ENCODE measurements around the gene CHRNA4.

CHRNA4 gene

DNA sequence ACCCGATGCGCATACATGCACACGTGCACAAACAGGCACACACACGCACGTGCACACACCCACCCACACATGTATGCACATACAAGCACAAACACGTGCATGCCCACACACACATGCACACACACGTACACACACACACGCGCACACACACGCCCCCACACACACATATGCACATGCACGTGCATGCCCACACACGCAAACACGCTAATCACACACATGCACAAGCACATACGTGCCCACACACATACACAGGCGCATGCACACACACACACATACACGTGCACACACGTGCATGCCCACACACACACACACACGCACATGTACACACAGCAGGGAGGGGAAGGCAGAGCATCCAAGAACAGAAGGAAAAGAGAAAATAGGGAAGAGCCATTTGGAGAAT is 26.8 kb upstream of the CHRNA4 start:
- TF ChIP-seq, protein P1, sequence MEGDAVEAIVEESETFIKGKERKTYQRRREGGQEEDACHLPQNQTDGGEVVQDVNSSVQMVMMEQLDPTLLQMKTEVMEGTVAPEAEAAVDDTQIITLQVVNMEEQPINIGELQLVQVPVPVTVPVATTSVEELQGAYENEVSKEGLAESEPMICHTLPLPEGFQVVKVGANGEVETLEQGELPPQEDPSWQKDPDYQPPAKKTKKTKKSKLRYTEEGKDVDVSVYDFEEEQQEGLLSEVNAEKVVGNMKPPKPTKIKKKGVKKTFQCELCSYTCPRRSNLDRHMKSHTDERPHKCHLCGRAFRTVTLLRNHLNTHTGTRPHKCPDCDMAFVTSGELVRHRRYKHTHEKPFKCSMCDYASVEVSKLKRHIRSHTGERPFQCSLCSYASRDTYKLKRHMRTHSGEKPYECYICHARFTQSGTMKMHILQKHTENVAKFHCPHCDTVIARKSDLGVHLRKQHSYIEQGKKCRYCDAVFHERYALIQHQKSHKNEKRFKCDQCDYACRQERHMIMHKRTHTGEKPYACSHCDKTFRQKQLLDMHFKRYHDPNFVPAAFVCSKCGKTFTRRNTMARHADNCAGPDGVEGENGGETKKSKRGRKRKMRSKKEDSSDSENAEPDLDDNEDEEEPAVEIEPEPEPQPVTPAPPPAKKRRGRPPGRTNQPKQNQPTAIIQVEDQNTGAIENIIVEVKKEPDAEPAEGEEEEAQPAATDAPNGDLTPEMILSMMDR (IDR thresholded peaks at IDR 0.05; ENCODE audit: low read depth, low read length, missing control alignments), result no peak
- no peak overlapping the region for H3K4me3 ChIP-seq (ENCODE audit: low read depth, low read length)
- no peak for DNase-seq (ENCODE audit: low read depth)

DNA sequence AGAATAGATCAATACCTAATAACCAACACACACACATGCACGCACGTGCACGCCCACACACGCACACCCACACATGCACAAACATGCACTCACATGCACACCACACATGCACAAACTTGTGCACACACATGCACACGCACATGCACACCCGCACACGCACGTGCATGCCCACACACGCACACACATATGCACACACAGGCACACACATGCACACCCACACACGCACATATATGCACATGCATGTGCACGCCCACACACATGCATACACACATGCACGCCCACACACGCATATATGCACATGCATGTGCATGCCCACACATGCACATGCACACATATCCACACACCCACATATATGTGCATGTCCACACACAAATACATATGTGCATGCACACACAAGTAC is 26.2 kb upstream of the CHRNA4 start:
- no peak overlapping the region for H3K4me3 ChIP-seq (ENCODE audit: low read depth, low read length)
- no peak for DNase-seq (ENCODE audit: low read depth)
- TF ChIP-seq, protein P1 (IDR thresholded peaks at IDR 0.05; ENCODE audit: low read depth, low read length, missing control alignments), result no peak

DNA sequence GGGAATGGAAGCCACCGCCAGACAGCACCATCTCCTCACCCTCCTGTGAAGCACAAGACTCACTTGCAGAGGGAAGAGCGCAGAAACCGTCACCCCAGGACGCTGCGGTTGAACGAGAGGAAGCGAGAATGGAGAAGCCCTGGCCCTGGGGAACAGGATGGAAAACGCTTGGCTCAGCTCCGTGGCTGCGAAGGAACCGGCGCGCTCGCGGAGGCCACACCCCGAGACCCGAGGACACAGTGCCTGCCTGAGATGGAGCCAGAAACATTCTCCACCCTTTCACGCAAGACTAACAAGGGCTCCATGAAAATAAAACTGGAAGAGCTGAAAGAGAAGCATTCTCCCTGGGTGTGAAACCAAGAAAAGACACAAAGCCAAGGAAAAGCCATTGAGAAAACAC is 25.3 kb upstream of the CHRNA4 start:
- TF ChIP-seq, protein P1 (IDR thresholded peaks at IDR 0.05; ENCODE audit: low read depth, low read length, missing control alignments), result no peak

DNA sequence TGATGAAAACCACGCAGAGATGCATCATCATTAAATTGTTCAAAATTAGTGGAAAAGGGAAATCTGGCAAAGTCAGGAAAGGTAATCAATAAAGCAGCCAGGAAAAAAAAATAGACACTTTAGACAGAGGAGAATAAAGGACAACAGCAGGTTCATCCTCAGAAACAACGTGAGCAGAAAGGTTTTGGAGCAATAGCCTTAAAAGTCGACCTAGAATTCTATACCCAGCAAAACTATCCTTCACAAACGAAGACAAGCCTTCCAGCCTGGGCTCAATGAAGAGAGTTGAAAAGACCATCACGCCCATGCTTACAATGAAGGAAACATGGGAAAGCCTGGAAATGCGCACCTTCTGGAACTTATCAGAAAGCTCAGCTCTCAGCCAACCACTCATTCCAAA is 24.7 kb upstream of the CHRNA4 start:
- DNase-seq (ENCODE audit: low read depth), result no peak
- H3K4me3 ChIP-seq (ENCODE audit: low read depth, low read length), result no peak overlapping the region
- TF ChIP-seq, protein P1 (IDR thresholded peaks at IDR 0.05; ENCODE audit: low read depth, low read length, missing control alignments), result no peak

More for the DNA sequence above, 25.3 kb upstream of the CHRNA4 start:
- no peak overlapping the region for H3K4me3 ChIP-seq (ENCODE audit: low read depth, low read length)
- no peak for DNase-seq (ENCODE audit: low read depth)

DNA sequence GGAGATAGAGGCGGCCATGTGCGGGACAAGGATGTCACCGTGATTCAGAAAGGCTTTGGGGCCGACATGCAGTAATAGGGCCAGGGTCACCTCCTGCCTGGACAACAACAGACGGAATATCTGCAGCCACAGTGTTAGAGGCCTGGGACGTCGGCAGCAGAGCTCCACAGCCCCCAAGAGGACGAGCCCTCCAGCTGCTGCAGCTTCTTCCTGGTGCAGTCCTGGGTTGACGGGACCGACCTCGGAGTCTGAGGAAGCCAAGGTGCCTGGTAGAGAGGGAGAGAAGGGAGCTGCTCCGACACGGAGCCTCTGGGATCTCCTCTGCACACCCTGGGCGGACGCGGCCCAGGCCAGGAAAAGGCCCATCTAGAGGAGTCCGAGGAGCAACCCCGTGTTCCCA is 23.2 kb upstream of the CHRNA4 start:
- TF ChIP-seq, protein P1 (IDR thresholded peaks at IDR 0.05; ENCODE audit: low read depth, low read length, missing control alignments), result no peak
- no peak for DNase-seq (ENCODE audit: low read depth)
- H3K4me3 ChIP-seq (ENCODE audit: low read depth, low read length), result no peak overlapping the region

DNA sequence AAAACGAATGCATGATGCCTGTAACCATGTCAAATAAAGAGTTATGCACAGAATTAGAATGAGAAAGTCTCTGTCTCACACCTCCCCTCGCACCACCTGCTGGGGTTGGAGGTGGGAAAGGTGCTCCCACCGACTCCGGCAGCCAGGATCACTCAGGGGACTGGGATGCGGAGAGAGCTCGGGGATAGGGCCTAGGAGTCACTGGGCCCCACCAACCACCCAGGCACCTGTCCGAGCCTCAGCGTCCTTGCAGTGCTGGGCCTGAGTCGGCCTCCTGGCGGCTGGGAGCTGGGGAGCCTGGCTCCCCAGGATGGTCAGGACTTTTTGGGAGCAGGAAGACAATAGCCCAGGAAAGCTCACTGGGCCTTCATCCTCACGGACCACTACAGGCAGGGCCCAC is 22.4 kb upstream of the CHRNA4 start:
- TF ChIP-seq, protein P1 (IDR thresholded peaks at IDR 0.05; ENCODE audit: low read depth, low read length, missing control alignments), result no peak
- no peak overlapping the region for H3K4me3 ChIP-seq (ENCODE audit: low read depth, low read length)
- DNase-seq (ENCODE audit: low read depth), result no peak

DNA sequence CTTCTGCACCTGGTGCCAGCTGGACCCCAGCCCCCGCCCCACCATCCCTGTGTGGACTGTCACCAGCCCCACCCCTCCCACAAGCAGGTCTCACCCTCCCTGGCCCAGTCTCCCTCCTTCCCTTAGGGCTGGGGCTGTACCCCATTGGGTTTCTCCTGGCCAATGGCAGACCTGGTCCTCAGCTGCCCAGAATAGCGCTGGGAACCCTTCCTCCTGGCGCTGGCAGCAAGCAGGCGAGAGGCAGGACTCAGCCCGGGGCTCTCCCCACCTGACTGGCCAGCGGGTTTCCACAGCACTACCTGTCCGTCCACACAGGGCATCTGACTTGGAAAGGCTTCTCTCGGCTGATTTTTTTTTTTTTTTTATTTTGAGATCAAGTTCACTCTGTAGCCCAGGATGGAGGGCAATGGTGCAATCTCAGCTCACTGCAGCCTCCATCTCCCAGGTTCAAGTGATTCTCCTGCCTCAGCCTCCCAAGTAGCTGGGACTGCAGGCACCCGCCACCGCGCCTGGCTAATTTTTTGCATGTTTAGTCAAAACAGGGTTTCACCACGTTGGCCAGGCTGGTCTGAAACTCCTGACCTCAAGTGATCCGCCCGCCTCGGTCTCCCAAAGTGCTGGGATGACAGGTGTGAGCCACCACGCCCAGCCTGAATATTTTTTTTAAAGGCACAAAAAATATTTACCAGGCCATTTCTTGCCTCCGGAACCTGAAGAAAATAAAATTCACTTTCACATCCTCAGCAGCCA is 21.6 kb upstream of the CHRNA4 start:
- TF ChIP-seq, protein P1 (IDR thresholded peaks at IDR 0.05; ENCODE audit: low read depth, low read length, missing control alignments), result no peak
- no peak for DNase-seq (ENCODE audit: low read depth)
- no peak overlapping the region for H3K4me3 ChIP-seq (ENCODE audit: low read depth, low read length)

All from GM12864 (cell line).